HUDEP-2 (cell line): ENCODE data around the gene ZFPM1.

Experiments used
- DNase-seq, 76 experiments: peaks; one replicate each; lab custom pipeline; 2025; ENCODE audit not compliant: unreplicated experiment in 76 of 76; lab: John Stamatoyannopoulos, UW

ZFPM1 gene

DNA sequence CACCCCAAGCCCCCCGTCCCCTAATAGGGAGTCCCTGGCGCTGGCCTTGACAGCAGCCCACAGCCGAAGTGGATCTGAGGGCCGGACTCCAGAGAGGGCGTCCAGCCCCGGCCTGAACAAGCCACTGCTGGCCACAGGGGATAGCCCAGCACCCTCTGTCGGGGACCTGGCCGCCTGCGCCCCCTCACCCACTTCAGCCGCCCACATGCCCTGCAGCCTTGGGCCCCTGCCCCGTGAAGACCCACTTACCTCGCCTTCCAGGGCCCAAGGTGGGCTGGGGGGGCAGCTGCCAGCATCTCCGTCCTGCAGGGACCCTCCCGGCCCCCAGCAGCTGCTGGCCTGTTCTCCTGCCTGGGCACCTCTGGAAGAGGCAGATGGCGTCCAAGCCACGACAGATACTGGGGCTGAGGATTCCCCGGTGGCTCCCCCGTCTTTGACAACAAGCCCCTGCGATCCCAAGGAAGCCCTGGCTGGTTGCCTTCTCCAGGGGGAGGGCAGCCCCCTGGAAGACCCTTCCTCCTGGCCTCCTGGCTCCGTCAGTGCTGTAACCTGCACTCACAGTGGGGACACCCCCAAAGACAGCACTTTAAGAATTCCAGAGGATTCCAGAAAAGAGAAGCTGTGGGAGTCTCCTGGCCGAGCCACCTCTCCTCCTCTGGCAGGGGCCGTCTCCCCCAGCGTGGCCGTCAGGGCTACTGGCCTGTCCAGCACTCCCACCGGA is 19.3 kb upstream of the ZFPM1 start:
- no peak for DNase-seq

DNA sequence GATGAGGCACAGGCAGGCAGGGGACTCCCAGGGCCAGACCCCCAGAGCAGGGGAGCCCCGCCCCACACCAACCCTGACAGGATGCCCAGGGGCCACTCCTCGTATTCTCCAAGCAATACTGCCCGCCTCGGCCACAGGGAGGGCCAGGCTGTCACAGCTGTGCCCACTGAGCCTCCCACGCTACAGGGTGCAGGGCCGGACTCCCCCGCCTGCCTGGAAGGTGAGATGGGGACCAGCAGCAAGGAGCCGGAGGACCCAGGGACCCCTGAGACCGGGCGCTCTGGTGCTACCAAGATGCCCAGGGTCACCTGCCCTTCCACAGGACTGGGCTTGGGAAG is 18.8 kb upstream of the ZFPM1 start:
- DNase-seq, result no peak

DNA sequence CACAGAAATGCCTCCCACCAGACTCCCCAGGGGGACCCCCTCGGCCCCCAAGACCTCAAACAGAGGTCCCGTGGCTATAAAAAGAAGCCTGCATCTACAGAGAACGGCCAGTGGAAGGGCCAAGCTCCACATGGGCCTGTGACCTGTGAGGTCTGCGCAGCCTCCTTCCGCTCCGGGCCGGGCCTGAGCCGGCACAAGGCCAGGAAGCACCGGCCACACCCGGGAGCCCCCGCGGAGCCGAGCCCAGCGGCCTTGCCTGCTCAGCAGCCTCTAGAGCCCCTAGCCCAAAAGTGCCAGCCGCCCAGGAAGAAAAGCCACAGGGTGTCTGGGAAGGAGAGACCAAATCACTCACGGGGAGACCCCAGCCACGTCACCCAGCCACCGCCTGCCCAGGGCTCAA is 18.3 kb upstream of the ZFPM1 start:
- no peak for DNase-seq

DNA sequence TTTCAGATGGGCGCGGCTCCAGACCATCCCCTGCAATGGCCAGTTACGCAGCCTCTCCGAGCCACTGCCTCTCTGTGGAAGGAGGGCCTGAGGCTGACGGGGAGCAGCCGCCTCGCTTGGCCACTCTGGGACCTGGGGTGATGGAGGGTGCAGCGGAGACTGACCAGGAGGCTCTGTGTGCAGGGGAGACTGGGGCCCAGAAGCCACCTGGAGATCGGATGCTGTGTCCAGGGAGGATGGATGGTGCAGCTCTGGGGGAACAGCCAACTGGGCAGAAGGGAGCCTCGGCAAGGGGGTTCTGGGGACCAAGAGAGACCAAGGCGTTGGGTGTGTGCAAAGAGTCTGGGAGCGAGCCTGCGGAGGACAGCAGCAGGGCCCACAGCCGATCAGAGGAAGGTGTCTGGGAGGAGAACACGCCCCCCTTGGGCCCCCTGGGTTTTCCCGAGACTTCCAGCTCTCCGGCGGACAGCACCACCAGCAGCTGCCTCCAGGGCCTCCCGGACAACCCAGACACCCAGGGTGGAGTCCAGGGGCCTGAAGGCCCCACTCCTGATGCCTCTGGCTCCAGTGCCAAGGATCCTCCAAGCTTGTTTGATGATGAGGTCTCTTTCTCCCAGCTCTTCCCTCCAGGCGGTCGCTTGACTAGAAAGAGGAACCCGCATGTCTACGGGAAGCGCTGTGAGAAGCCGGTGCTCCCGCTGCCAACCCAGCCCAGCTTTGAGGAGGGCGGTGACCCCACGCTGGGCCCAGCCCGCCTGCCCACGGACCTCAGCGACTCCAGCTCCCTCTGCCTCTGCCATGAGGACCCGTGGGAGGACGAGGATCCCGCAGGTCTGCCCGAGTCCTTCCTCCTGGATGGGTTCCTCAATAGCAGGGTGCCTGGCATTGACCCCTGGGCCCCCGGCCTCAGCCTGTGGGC is 17.4 kb upstream of the ZFPM1 start:
- DNase-seq, result no peak

DNA sequence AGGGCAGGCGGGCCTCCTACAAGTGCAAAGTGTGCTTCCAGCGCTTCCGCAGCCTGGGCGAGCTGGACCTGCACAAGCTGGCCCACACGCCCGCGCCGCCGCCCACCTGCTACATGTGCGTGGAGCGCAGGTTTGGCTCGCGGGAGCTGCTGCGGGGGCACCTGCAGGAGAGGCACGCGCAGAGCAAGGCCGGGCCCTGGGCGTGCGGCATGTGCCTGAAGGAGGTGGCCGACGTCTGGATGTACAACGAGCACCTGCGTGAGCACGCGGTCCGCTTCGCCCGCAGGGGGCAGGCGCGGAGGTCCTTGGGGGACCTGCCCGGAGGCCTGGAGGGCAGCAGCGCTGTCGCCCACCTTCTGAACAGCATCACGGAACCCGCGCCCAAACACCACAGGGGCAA is 16.3 kb upstream of the ZFPM1 start:
- DNase-seq, result no peak

DNA sequence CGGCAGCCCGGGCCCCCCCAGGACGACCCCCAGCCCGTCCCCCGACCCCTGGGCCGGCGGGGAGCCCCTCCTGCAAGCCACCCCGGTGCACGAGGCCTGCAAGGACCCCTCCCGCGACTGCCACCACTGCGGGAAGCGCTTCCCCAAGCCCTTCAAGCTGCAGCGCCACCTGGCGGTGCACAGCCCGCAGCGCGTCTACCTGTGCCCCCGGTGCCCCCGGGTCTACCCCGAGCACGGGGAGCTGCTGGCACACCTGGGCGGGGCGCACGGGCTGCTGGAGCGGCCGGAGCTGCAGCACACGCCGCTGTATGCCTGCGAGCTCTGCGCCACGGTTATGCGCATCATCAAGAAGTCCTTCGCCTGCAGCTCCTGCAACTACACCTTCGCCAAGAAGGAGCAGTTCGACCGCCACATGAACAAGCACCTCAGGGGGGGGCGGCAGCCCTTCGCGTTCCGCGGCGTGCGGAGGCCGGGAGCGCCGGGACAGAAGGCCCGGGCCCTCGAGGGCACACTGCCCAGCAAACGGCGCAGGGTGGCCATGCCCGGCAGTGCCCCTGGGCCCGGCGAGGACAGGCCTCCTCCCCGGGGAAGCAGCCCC is 15.6 kb upstream of the ZFPM1 start:
- DNase-seq, result peak in 35 of 76 experiments; percentile 5 to 58 (median 25)

DNA sequence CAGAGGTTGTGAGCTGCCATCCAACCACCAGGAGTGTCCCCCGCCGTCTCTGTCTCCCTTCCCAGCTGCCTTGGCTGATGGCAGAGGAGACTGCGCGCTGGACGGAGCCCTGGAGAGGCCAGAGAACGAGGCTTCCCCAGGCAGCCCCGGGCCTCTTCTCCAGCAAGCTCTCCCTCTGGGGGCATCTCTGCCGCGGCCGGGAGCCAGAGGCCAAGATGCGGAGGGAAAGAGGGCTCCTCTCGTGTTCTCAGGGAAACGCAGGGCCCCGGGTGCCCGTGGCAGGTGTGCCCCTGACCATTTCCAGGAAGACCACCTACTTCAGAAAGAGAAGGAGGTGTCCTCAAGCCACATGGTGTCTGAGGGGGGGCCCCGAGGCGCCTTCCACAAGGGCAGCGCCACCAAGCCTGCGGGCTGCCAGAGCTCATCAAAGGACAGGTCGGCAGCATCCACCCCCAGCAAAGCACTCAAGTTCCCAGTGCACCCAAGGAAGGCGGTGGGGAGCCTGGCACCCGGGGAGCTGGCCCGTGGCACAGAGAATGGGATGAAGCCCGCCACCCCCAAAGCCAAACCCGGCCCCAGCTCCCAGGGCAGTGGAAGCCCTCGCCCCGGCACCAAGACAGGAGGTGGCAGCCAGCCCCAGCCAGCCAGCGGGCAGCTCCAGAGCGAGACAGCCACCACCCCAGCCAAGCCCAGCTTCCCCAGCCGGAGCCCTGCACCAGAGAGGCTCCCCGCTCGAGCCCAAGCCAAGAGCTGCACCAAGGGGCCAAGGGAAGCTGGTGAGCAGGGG is 14.8 kb upstream of the ZFPM1 start:
- no peak for DNase-seq

DNA sequence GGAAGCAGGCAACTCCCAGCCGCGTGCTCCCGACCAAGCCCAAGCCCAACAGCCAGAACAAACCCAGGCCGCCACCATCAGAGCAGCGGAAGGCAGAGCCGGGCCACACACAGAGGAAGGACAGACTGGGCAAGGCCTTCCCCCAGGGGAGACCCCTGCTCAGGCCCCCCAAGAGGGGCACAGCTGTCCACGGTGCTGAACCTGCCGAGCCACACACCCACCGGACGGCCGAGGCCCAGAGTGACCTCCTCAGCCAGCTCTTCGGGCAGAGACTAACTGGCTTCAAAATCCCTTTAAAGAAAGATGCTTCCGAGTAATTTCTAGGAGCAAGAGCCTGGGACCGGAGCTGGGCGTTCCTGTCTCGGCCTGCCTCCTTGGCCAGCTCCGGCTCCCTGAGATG is 14.1 kb upstream of the ZFPM1 start:
- no peak for DNase-seq

DNA sequence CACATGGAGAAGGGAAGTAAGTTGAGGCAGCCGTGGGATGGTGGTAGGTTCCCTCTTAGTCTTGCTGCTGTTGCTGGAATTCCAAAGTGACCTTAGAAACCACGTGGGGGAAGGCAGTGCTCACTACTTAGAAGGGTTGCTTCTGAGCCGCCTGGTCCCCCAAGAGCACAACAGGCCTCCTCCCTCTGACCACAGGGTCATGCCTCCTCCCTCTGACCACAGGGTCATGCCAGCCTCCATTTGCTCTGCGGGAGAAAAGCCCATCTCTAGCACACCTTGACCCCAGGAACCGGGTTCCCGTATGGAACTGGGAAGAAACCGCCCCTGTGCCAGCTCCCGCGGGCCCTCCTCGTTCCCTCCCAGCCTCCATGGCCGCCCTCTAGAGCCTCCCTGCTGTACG is 13.4 kb upstream of the ZFPM1 start:
- no peak for DNase-seq

DNA sequence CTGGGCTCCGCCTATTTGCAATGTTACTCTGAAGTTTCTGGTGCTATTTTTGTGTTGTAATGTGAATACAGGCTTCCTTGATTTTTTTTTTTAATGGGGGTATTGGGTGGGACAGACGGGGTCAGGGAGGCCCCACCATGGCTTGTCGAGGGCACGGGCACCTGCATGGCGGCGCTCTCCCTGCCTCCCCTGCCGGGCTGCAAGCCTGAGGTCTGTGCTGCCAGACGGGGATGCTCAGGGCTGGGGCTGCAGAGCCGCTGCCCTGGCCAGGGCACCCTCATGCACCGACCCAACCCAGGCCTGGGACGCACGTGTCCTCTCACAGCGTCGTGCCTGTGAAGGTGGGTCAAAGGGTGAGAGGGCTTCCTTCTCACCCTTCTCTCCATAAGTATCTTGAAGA is 13.0 kb upstream of the ZFPM1 start:
- DNase-seq, result no peak

DNA sequence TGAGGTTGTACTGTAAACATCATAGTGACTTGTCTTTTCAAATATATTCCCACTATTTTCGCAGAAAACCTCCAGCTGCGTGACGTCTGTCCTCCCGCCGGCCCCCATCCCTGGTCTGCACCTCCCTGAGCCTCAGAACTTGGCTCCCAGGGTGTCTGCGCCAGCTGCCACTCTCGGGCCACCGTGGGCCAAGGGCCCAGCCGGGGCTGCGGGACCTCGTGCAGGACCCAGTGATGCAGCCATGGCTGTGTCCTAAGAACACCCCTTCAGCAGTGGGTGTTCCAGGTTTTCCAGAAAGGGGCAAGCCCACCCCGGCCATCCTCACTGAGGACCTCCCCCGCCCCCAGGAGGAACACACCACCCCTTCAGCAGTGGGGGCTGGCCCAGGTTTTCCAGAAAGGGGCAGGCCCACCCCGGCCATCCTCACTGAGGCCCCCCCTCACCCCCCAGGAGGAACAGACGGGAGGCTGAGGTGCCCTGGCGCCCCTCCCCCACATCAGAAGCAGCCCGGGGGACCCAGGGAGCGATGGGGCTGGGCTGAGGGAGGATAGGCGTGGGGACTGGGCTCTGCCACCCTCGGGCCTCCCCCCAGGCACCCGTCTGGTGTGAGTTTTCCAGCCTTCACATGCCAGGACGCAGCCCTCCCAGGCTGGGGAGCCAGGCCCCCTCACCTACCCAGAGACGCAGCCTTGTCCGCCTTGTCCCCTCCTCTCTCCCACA is 12.2 kb upstream of the ZFPM1 start:
- DNase-seq, result no peak

DNA sequence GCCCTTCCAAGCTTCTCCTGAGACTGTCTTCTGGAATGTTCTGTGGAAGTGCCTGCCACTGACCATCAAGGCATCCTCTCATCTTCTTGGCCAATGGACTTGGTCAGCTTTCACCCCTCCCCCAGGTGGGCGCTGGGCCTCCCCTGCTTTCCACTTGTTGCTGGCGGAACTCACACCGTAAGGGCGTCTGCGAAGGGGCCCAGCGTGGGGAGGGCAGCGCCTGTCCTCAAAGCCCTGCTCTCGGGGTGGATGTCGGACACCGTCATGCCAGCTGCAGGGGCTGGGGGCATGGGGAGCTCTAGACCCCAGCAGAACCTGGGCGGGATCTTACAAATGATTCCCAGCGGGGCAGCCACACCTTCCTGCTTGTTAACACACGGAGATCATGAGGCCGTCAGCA is 11.6 kb upstream of the ZFPM1 start:
- DNase-seq, result no peak

DNA sequence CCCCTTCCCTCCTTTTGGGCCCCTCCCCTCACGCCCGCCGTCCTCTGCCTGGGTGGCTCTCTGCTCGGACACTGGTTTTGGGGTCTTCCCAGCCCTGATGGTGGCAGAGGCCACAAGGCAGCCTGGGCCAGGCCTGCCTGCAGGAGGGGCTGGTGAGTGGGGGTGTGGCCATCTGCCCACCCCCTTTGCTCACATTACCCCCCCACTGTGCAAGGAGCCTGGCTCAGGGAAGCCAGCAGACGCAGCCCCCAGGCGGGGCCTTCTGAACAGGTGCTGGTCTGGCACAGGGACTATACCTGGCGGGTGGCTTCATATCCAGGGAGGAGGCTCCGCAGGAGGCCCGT is 10.7 kb upstream of the ZFPM1 start:
- DNase-seq, result no peak

DNA sequence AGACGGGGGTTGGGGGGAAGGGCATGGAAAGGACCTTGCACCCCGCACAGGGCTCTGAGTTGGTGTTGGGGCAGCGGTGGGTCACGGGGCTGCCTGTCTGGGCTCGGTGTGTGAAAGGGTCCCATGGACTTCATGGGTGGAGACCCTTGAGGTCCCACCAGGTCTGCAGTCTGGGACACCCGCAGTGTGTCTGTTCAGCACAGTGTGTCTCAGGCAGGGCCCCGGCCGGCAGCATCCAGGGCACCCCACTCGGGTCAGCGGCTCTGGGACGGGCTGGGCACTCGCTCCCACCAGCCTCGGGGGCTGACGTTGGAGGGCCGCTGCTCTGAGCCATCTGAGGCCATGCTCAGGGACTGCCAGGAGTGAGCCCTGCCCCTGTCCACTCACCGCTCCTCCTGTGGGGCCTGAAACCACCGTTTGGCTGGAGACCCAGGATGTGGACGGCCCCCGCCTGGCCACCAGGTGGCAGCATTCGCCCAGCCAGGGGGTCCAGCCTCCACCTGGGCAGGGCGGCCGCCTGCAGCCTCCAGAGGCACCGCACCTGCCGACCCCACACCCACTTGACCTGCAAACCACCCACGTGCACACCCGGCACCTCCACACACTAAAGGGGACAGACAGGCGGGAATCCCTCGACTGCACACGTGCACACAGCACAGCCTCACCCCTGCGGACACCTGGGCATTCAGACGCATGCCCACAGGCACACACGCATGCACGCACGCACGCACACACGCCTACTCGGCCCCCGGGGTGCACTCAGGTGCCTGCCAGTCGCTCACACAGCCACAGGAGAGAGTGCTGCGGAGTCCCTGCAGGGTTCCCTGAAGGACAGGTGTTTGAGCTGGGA is 10.1 kb upstream of the ZFPM1 start:
- DNase-seq, result peak in 63 of 76 experiments; percentile 8 to 81 (median 56)

DNA sequence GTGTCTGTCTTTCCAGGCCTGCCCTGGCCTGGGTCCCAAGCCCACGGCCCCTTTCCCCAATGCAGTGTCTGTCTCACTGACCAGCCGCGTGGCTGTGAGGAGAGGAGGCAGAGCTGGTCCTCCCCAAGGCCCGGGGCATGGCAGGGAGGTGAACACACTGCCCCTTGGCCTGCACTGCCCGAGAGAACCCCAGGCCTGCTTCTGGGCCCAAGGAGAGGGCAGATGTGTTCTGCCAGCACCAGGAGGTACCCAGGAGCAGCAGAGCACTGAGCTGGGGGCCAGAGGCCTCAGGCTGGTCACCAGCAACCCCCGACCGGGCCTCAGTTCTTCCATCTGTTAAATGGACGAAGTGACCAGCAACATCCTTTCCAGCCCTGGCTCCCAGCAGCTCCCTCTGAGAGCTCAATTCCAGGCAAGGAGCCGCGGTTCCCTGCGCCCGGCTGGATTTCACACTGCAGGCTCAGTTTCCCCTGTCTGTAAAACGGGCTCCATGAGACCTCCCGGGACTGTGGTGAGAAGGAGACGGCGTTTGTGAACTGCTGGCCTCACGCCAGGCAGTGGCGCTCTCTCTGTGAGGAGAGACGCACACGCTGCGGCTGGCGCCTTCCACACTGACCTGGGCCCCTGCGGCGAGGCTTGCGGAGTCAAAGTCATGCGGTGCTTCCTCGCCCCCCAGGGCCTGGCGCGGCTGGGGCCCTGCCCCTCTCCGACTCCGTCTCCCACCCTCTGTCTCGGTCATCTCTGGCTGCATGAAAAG is 8.1 kb upstream of the ZFPM1 start:
- no peak for DNase-seq

DNA sequence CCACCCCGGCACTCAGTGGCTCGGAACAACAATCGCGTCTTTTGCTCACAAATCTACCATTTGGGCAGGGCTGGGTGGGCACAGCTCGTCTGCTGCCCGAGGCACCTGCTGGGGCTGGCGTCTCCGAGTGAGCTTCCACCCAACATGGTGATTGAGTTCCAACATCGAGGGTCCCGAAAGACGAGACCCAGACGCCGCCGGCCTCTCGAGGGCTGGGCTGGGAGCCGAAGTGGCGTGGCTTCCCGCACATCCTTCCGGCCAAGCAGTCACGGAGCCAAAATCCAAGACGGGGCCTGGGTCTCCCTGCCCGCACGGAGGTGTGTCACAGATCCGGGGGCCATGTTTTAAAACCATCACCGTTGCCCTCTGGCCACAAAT is 7.5 kb upstream of the ZFPM1 start:
- no peak for DNase-seq

DNA sequence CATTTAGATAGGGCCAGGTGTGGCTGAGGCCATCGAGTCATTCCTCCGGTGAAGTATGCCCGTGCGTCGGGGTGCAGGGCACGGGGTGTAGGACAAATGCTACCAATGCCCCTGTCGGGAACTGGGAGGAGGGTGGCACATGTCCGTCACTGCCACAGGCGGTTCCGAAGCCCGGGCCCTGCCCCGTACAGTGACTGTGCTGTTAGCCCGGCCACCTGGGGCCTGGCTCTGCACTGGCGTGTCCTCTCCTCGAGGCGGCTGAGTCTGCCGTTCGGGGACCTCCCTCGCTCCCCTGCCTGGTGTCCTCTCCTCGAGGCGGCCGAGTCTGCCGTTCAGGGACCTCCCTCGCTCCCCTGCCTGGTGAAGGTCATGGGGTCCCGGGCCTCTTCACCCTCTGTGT is 7.0 kb upstream of the ZFPM1 start:
- DNase-seq, result no peak

DNA sequence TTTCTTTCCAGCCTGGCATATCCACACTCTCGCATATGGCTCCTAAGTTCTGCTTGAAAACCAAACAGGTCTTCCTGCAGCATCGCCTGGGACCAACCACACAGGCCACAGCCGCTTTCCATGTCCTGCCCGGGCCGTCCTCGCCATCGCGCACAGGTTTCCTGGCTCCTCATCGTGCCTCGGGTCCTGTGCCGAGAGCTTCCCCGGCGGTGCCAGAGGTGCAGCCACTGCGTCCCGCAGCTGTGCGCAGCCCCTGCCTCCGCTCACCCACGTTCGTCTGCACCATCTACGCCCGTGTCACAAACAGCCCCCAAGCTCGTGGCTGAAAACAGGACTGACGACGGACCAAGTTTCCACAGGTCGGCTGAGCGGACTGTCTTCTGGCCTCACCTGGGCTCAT is 6.3 kb upstream of the ZFPM1 start:
- DNase-seq, result no peak

DNA sequence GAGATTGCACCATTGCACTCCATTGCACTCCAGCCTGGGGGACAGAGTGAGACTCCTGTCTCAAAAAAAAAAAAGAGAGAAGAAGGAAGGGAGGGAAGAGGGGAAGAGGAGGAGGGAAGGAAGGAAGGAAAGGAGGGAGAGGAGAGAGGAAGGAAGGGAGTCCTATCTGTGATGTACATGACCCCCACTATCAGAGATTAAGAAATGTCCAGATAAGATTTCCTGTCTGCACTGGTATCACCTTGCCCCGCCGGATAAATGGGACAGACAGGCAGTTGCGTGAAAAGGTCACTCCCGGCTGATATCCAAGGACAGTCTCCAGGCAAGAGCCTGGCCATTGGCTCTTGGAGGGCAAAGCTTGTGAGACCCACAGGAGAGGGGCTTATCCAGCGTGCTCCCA is 5.2 kb upstream of the ZFPM1 start:
- DNase-seq, result no peak
